Trophoblast cell (in vitro differentiated cells and primary cell): ENCODE data around the gene TMEM220.

Source experiments
- DNase-seq, 2 donors: peaks; one replicate each; pipeline ENCODE4 v3.0.0-alpha.2; 2016
- H2AFZ ChIP-seq: 2 replicates; pipeline ENCODE4 v1.6.1; 2013; ENCODE audit warnings: low read length, moderate library complexity, mild to moderate bottlenecking; ENCODE audit not compliant: insufficient read depth, poor library complexity
- H2AK5ac ChIP-seq: 2 replicates; pipeline ENCODE4 v1.6.1; 2013; ENCODE audit warnings: mild to moderate bottlenecking, low read length
- H2BK120ac ChIP-seq: 2 replicates; pipeline ENCODE4 v1.6.1; 2013; ENCODE audit warnings: low read length, mild to moderate bottlenecking, moderate library complexity; ENCODE audit not compliant: insufficient read depth, poor library complexity
- H2BK12ac ChIP-seq: 2 replicates; pipeline ENCODE4 v1.6.1; 2013; ENCODE audit warnings: mild to moderate bottlenecking, low read length, moderate library complexity
- H2BK5ac ChIP-seq: 2 replicates; pipeline ENCODE4 v1.6.1; 2013; ENCODE audit warnings: low read length, low read depth, moderate library complexity, mild to moderate bottlenecking; ENCODE audit not compliant: poor library complexity
- H3K14ac ChIP-seq: 2 replicates; pipeline ENCODE4 v1.6.1; 2013; ENCODE audit warnings: mild to moderate bottlenecking, low read length
- H3K18ac ChIP-seq: 2 replicates; pipeline ENCODE4 v1.6.1; 2013; ENCODE audit warnings: mild to moderate bottlenecking, low read length
- H3K23ac ChIP-seq: 2 replicates; pipeline ENCODE4 v1.6.1; 2013; ENCODE audit warnings: low read length
- H3K27ac ChIP-seq: 2 replicates; pipeline ENCODE4 v1.5.1; 2013; ENCODE audit warnings: low read depth, mild to moderate bottlenecking, inconsistent platforms, low read length, moderate library complexity
- H3K27me3 ChIP-seq: 2 replicates; pipeline ENCODE4 v1.6.1; 2013; ENCODE audit warnings: inconsistent platforms, mild to moderate bottlenecking, low read length, moderate library complexity; ENCODE audit not compliant: insufficient read depth
- H3K36me3 ChIP-seq, 2 experiments: 1 replicate in 1 of 2; 2 replicates in 1 of 2; pipeline ENCODE4 v1.6.1; 2013; ENCODE audit warnings: low read length in 2 of 2, mild to moderate bottlenecking in 2 of 2, moderate library complexity in 1 of 2; ENCODE audit not compliant: insufficient read depth in 2 of 2, control insufficient read depth in 1 of 2
- H3K4ac ChIP-seq: 2 replicates; pipeline ENCODE4 v1.6.1; 2013; ENCODE audit warnings: low read depth, mild to moderate bottlenecking, low read length, moderate library complexity
- H3K4me1 ChIP-seq, 2 experiments: 1 replicate in 1 of 2; 2 replicates in 1 of 2; pipeline ENCODE4 v1.6.1; 2013; ENCODE audit warnings: low read length in 2 of 2, mild to moderate bottlenecking in 2 of 2, moderate library complexity in 1 of 2; ENCODE audit not compliant: insufficient read depth in 2 of 2, control insufficient read depth in 1 of 2
- H3K4me2 ChIP-seq: 2 replicates; pipeline ENCODE4 v1.6.1; 2013; ENCODE audit warnings: inconsistent platforms, mild to moderate bottlenecking, low read length, moderate library complexity
- H3K4me3 ChIP-seq: 2 replicates; pipeline ENCODE4 v1.5.1; 2013; ENCODE audit warnings: mild to moderate bottlenecking, low read depth, low read length, inconsistent platforms
- H3K79me1 ChIP-seq: one replicate; pipeline ENCODE4 v1.6.1; 2013; ENCODE audit warnings: low read length
- H3K79me2 ChIP-seq: 2 replicates; pipeline ENCODE4 v1.6.1; 2013; ENCODE audit warnings: low read length, mild to moderate bottlenecking; ENCODE audit not compliant: control insufficient read depth, insufficient read depth, poor library complexity
- H3K9ac ChIP-seq: 2 replicates; pipeline ENCODE4 v1.6.1; 2013; ENCODE audit warnings: mild to moderate bottlenecking, low read length
- H3K9me3 ChIP-seq: 2 replicates; pipeline ENCODE4 v1.6.1; 2013; ENCODE audit warnings: low read depth, mild to moderate bottlenecking, control low read depth, inconsistent platforms, low read length; ENCODE audit not compliant: insufficient read depth
- H4K12ac ChIP-seq: 2 replicates; pipeline ENCODE4 v1.6.1; 2013; ENCODE audit warnings: low read depth, mild to moderate bottlenecking, low read length, moderate library complexity
- H4K8ac ChIP-seq: 2 replicates; pipeline ENCODE4 v1.6.1; 2013; ENCODE audit warnings: low read depth, mild to moderate bottlenecking, low read length, moderate library complexity
- H4K91ac ChIP-seq: one replicate; pipeline ENCODE4 v1.6.1; 2013; ENCODE audit warnings: low read depth, mild to moderate bottlenecking, low read length, moderate library complexity
- WGBS: extraction: QIAGEN DNeasy Blood & Tissue Kit; methylation state at CpG from one replicate; pipeline ENCODE4 v1.1.7; 2013; ENCODE audit warnings: missing lambda C conversion rate; ENCODE audit not compliant: insufficient read length, insufficient coverage; ENCODE audit errors: extremely low coverage; 5-methylcytosine and 5-hydroxymethylcytosine counted together

Gene TMEM220

DNA sequence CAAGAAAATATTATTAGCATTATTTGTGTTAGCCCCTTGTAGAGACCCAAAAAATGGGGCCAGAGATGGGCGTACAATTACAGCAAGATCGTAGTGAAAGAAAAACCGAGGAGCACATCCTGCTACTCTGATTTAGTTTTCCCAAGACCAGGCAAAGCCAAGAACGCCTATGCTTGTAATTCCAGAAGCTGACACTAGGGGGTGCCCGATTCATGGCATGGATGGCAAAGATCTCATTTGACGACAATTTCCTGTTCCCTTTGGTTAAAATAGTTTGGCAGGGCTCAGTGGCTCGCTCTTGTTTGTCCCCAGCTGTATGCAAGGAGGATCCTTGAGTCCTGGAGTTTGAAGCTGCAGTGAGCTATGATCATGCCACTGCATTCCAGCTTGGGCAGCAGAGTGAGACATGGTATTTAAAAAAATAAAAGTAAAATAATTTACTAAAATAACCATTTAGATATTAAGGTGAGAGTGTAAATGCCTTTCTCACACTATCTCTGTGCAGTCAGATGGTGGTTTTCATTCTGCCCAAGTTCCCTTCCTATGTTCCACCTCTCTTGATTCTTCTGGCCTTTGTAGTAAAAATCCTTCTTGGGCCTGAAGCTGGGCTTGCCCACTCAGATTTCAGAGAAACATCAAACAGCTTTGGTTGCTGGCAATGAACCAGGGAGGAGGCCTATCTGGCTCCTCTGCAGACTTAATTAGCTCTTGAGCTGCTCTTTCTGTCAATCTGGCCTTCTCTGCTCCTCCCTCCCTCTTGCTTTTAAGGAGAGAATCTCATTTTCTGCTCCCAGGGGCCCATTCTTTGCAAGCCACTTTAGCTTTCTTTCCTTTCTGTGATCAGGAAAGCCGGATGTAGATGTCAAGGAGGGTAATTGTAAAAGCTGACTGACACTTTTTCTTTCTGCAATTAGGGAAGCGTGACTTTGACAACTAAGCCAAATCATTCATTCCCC, 42.9 kb upstream of the TMEM220 start:
- Histone ChIP-seq H3K9ac (no peak overlapping the region), H2AFZ (no peak overlapping the region)
- WGBS, result no CpG with 5 or more reads among the region's 9 CpGs

DNA sequence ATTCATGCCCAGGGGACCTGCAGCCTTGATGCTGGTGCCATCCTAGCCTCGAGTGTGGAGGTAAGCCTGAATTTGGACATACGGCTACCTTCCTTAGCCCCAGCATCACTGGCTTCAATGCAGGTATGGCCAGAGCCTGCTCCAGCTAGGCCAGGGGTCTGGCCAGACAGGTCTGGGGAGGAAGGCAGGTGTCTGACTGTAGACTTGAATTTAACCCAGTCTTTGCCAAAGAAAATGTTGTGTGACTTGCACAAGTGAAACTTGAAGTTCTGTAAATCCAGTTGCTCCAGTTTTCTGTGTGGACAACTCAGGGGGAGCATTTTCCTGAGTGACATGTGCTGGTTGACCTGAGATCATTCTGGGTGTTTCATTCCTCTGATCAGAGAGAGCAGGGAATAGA, 41.3 kb upstream of the TMEM220 start:
- no peaks in the 10 kb centered on the region for H3K27me3 ChIP-seq
- no peak overlapping the region for H2BK120ac ChIP-seq
- no peak overlapping the region for H3K14ac ChIP-seq
- no peak overlapping the region for H2BK5ac ChIP-seq
- H3K9ac ChIP-seq, result no peak overlapping the region
- H3K4me1 ChIP-seq, result peaks cover 0 to 3% of the 10 kb centered on the region in 2 experiments
- H4K91ac ChIP-seq, result no peak overlapping the region
- no peak overlapping the region for H3K4ac ChIP-seq
- no peaks in the 10 kb centered on the region for H3K79me2 ChIP-seq
- H2BK12ac ChIP-seq, result no peak overlapping the region
- no peak for DNase-seq
- no peak overlapping the region for H3K18ac ChIP-seq
- H3K23ac ChIP-seq, result no peak overlapping the region
- no CpG with 5 or more reads among the region's 2 CpGs for WGBS
- H3K79me1 ChIP-seq, result no peaks in the 10 kb centered on the region
- no peaks in the 10 kb centered on the region for H3K9me3 ChIP-seq
- H4K12ac ChIP-seq, result no peak overlapping the region
- H2AFZ ChIP-seq, result no peak overlapping the region
- H3K4me3 ChIP-seq, result no peak overlapping the region
- H3K4me2 ChIP-seq, result no peak overlapping the region
- no peak overlapping the region for H4K8ac ChIP-seq
- no peaks in the 10 kb centered on the region for H3K36me3 ChIP-seq
- no peak overlapping the region for H3K27ac ChIP-seq
- no peak overlapping the region for H2AK5ac ChIP-seq

More for the DNA sequence above, 42.9 kb upstream of the TMEM220 start:
- H3K18ac ChIP-seq, result no peak overlapping the region
- peak; percentile 44 to 76 for DNase-seq
- H3K4me1 ChIP-seq, result peaks cover 0 to 3% of the 10 kb centered on the region in 2 experiments
- no peak overlapping the region for H2AK5ac ChIP-seq
- H3K9me3 ChIP-seq, result no peaks in the 10 kb centered on the region
- H2BK5ac ChIP-seq, result no peak overlapping the region
- no peaks in the 10 kb centered on the region for H3K36me3 ChIP-seq
- H3K79me1 ChIP-seq, result no peaks in the 10 kb centered on the region
- no peak overlapping the region for H4K12ac ChIP-seq
- no peak overlapping the region for H2BK12ac ChIP-seq
- H2BK120ac ChIP-seq, result no peak overlapping the region
- no peak overlapping the region for H3K4me3 ChIP-seq
- no peak overlapping the region for H3K4ac ChIP-seq
- H3K79me2 ChIP-seq, result no peaks in the 10 kb centered on the region
- no peak overlapping the region for H4K91ac ChIP-seq
- H4K8ac ChIP-seq, result no peak overlapping the region
- H3K4me2 ChIP-seq, result no peak overlapping the region
- H3K27ac ChIP-seq, result no peak overlapping the region
- no peak overlapping the region for H3K14ac ChIP-seq
- H3K27me3 ChIP-seq, result no peaks in the 10 kb centered on the region
- no peak overlapping the region for H3K23ac ChIP-seq

DNA sequence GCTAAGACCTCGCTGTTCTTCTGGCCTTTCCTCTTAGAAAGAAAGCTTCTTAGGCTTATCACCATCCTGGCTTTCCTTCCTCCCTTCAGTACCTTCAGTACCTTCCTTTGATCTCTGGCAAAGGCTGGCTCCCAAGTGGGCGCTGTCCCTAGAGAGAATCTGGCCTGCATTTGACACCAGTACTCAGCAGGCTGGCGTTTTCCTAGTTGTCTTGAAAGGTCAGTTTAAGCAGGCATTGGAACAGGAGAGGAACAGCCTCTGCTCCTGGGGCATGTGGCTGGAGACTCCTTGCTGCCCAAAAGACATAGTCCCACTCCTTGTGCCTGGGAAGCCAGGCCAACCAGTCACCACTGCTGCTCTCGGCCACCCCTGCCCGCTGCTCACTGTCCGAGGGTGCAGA, 40.0 kb upstream of the TMEM220 start:
- Histone ChIP-seq H3K79me1 (no peaks in the 10 kb centered on the region), H3K18ac (no peak overlapping the region), H3K36me3 (no peaks in the 10 kb centered on the region), H3K27me3 (no peaks in the 10 kb centered on the region), H3K4me2 (no peak overlapping the region), H3K4me3 (no peak overlapping the region), H3K79me2 (no peaks in the 10 kb centered on the region), H3K9me3 (no peaks in the 10 kb centered on the region), H4K12ac (no peak overlapping the region), H3K4ac (no peak overlapping the region), H3K9ac (no peak overlapping the region), H3K27ac (no peak overlapping the region), H3K23ac (no peak overlapping the region), H4K91ac (no peak overlapping the region), H2AFZ (no peak overlapping the region), H3K14ac (no peak overlapping the region), H2AK5ac (no peak overlapping the region), H2BK5ac (no peak overlapping the region), H3K4me1 (peaks cover 0 to 3% of the 10 kb centered on the region in 2 experiments), H2BK120ac (no peak overlapping the region), H2BK12ac (no peak overlapping the region), H4K8ac (no peak overlapping the region)
- WGBS, result no CpG with 5 or more reads among the region's 6 CpGs
- DNase-seq, result no peak

DNA sequence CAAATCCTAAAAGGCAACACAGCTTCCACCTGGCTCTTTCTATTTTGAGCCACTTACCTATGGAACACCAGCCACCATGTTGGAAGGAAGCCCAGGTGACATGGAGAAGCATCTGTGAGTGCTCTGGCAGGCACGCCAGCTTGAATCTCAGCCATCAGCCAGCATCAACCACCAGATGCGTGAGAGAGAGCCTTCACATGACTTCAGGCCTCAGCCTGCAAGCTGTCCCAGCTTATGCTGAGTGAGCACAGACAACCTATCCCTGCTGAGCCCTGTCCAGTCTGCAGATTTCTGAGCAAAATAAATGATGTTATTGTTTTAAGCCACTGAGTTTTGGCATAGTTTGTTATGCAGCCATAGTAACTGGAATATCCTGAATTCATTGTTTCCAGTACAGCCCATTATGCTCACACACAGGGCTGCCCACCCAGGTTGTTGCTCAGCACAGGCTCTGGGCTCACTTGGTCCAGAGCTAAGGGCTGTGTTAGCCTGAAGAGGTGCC, 39.0 kb upstream of the TMEM220 start:
- H3K23ac ChIP-seq, result no peak overlapping the region
- H3K4me2 ChIP-seq, result no peak overlapping the region
- no peak overlapping the region for H3K14ac ChIP-seq
- no peak overlapping the region for H2AFZ ChIP-seq
- H3K9ac ChIP-seq, result no peak overlapping the region
- no peak overlapping the region for H3K4me3 ChIP-seq
- no peak overlapping the region for H3K4ac ChIP-seq
- no peaks in the 10 kb centered on the region for H3K79me2 ChIP-seq
- no peak overlapping the region for H2AK5ac ChIP-seq
- H2BK5ac ChIP-seq, result no peak overlapping the region
- H3K18ac ChIP-seq, result no peak overlapping the region
- H4K12ac ChIP-seq, result no peak overlapping the region
- H2BK12ac ChIP-seq, result no peak overlapping the region
- no peaks in the 10 kb centered on the region for H3K27me3 ChIP-seq
- no CpG with 5 or more reads among the region's 2 CpGs for WGBS
- H4K8ac ChIP-seq, result no peak overlapping the region
- no peaks in the 10 kb centered on the region for H3K36me3 ChIP-seq
- H4K91ac ChIP-seq, result no peak overlapping the region
- H3K79me1 ChIP-seq, result no peaks in the 10 kb centered on the region
- no peak for DNase-seq
- no peaks in the 10 kb centered on the region for H3K9me3 ChIP-seq
- peaks cover 0 to 3% of the 10 kb centered on the region in 2 experiments for H3K4me1 ChIP-seq
- H3K27ac ChIP-seq, result no peak overlapping the region
- no peak overlapping the region for H2BK120ac ChIP-seq
